PC-9 (cell line): ENCODE data around the gene ARFRP1. TPM values are rescaled to one million over a fixed set of nuclear protein-coding genes. Genes with fewer than 3 reads are reported as not detected.

Experiments used
- BruUV-seq: library from RNA; stranded (reverse); fragments of 400-500 nt; replicated peaks from 2 replicates; lab custom pipeline; 2021; lab: Mats Ljungman, UMichigan
- CTCF ChIA-PET: fragments of 300-600 bp; sonication (Branson Sonifier 250); formaldehyde crosslinking; loops from one replicate; lab custom pipeline; 2022; ENCODE audit warnings: antibody characterized with exemption; lab: Charles Lee
- POLR2A ChIA-PET: fragments of 300-600 bp; sonication (Branson Sonifier 250); formaldehyde crosslinking; loops from one replicate; lab custom pipeline; 2022; ENCODE audit warnings: antibody characterized with exemption; ENCODE audit not compliant: unreplicated experiment; lab: Charles Lee
- DNase-seq, 2 experiments: peaks; one replicate each; pipeline versions ENCODE4 v3.0.0 to v3.0.0-alpha.2; 2015 to 2022; ENCODE audit warnings: mixed read lengths in 1 of 2
- H2AFZ ChIP-seq: fragments of 200-600 bp; sonication (generic); 2 replicates; pipeline ENCODE4 v1.8.1; 2017; ENCODE audit warnings: antibody characterized with exemption
- H3F3A ChIP-seq: fragments of 200-600 bp; sonication (generic); 2 replicates; pipeline ENCODE4 v1.8.1; 2017; ENCODE audit warnings: antibody characterized with exemption, mild to moderate bottlenecking, low read depth; ENCODE audit not compliant: insufficient read depth
- H3K27ac ChIP-seq: fragments of 200-600 bp; sonication (generic); 2 replicates; pipeline ENCODE4 v1.6.1; 2016; ENCODE audit warnings: mixed run types
- H3K27me3 ChIP-seq: fragments of 200-600 bp; sonication (generic); 2 replicates; pipeline ENCODE4 v1.6.1; 2016; ENCODE audit warnings: low read depth, mixed run types; ENCODE audit not compliant: insufficient read depth
- H3K36me3 ChIP-seq: fragments of 200-600 bp; sonication (generic); 2 replicates; pipeline ENCODE4 v1.6.1; 2016; ENCODE audit warnings: low read depth, mixed run types
- H3K4me1 ChIP-seq: fragments of 200-600 bp; sonication (generic); replicated peaks from 2 replicates; pipeline ENCODE4 v1.6.1; 2016; ENCODE audit warnings: mixed run types; ENCODE audit not compliant: insufficient read depth
- H3K4me2 ChIP-seq: fragments of 200-600 bp; sonication (generic); 2 replicates; pipeline ENCODE4 v1.6.1; 2017; ENCODE audit warnings: mixed run types
- H3K4me3 ChIP-seq: fragments of 200-600 bp; sonication (generic); 2 replicates; pipeline ENCODE4 v1.6.1; 2016; ENCODE audit warnings: mixed run types
- H3K79me2 ChIP-seq: fragments of 200-600 bp; sonication (generic); 2 replicates; pipeline ENCODE4 v1.6.1; 2017; ENCODE audit warnings: low read depth, mixed run types
- H3K9me2 ChIP-seq: fragments of 200-600 bp; sonication (generic); 2 replicates; pipeline ENCODE4 v1.8.1; 2017; ENCODE audit warnings: mild to moderate bottlenecking; ENCODE audit not compliant: insufficient read depth
- H3K9me3 ChIP-seq: fragments of 200-600 bp; sonication (generic); 2 replicates; pipeline ENCODE4 v1.8.1; 2016; ENCODE audit warnings: low read depth; ENCODE audit not compliant: insufficient read depth
- H4K20me1 ChIP-seq: fragments of 200-600 bp; sonication (generic); 2 replicates; pipeline ENCODE4 v1.8.1; 2017; ENCODE audit not compliant: insufficient read depth
- EZH2 ChIP-seq: fragments of 200-600 bp; sonication (generic); IDR thresholded peaks from 2 replicates; pipeline ENCODE4 v1.8.0; 2017; ENCODE audit warnings: antibody characterized with exemption, low read depth
- intact Hi-C: fragments of 100-400 bp; cut with micrococcal nuclease; formaldehyde crosslinking; loops from one replicate; pipeline ENCODE4 v1.10.0; 2022; ENCODE audit not compliant: unreplicated experiment
- total RNA-seq: library from RNA; stranded (reverse); gene quantifications from 2 replicates; pipeline ENCODE4 v1.2.3, GENCODE V29; 2021
- TF ChIP-seq, protein P1 (sequence below): fragments of 200-600 bp; sonication (generic); conservative IDR thresholded peaks from 2 replicates; pipeline ENCODE4 v1.6.1; 2017; ENCODE audit warnings: mixed run types, antibody characterized with exemption, mild to moderate bottlenecking, moderate library complexity

Gene ARFRP1
- total RNA-seq, 1 experiment from 2014 or later = 59.1 TPM

DNA sequence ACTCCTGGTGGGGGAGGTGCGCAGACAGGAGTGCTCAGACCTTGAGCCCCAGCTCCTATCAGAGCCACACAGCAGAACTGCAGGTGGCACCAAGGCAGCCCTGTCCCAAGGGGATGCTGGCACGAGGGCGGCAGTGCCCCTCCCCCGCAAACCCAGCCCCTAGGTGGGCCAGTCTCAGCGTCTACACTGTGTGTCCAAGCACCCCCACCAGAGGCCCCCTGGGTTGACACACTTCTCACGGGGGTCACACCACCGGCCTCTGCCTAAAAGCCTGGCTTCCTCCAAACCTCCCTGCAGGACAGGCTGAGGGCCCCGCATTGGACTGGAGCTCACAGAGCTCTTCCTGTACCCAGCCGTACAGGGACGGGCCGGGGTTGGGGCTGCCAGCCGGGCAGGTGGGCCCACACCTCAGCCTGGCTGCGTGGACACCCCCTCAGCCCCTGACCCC, 39.9 kb upstream of the ARFRP1 start:
- Histone ChIP-seq H3K27me3 (no peaks in the 10 kb centered on the region), H3K9me2 (no peaks in the 10 kb centered on the region), H3K79me2 (no peaks in the 10 kb centered on the region), H3K9me3 (no peaks in the 10 kb centered on the region), H4K20me1 (0 out of 2 replicates have a peak, but pooled peaks cover 5% of the 10 kb centered on the region), H3K27ac (no peak overlapping the region), H3F3A (peaks cover 40% of the 10 kb centered on the region; the same call in 1 of the 2 replicates), H3K4me3 (no peak overlapping the region), H3K36me3 (no peaks in the 10 kb centered on the region), H3K4me2 (no peak overlapping the region), H3K4me1 (no peaks in the 10 kb centered on the region), H2AFZ (no peak overlapping the region)
- no peak for TF ChIP-seq EZH2
- TF ChIP-seq, protein P1, sequence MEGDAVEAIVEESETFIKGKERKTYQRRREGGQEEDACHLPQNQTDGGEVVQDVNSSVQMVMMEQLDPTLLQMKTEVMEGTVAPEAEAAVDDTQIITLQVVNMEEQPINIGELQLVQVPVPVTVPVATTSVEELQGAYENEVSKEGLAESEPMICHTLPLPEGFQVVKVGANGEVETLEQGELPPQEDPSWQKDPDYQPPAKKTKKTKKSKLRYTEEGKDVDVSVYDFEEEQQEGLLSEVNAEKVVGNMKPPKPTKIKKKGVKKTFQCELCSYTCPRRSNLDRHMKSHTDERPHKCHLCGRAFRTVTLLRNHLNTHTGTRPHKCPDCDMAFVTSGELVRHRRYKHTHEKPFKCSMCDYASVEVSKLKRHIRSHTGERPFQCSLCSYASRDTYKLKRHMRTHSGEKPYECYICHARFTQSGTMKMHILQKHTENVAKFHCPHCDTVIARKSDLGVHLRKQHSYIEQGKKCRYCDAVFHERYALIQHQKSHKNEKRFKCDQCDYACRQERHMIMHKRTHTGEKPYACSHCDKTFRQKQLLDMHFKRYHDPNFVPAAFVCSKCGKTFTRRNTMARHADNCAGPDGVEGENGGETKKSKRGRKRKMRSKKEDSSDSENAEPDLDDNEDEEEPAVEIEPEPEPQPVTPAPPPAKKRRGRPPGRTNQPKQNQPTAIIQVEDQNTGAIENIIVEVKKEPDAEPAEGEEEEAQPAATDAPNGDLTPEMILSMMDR = no peak
- CTCF ChIA-PET = no interaction called here
- no peak for DNase-seq
- POLR2A ChIA-PET = interaction anchor here (0.5 kb wide), 1 partner anchor 1048 kb away, joined by 4 read pairs; no protein-coding TSS in a partner anchor
- intact Hi-C loops = no loop called here
- no TSS peak for BruUV-seq

DNA sequence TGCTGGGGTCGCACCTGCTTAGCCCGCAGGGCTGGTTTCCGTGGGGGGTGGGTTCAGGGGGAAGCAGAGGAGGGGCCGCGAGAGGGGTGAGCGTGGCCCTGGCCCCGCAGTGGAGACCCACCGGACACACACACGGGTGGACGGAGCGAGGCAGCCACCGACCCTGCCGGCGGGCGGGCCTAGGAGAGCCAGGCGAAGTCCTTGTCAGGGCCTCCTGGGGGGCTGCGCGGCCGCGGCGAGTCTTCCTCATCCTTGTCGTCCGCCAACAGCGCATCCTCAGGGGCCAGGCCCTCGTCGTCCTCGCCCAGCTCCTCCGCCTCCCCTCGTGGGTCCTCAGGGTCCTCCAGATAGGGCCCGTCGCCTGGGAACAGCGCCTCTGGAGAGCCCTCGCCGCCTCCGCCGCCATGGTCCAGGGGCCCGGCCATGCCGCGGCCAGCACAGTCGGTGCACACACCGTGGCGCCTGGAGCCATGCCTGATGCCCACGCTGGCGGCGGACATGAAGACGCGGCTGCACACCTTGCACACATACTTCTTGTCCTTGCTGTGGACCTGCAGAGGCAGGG, 39.1 kb upstream of the ARFRP1 start:
- Histone ChIP-seq H3K4me1 (peaks cover 1% of the 10 kb centered on the region; the same call in 1 of the 2 replicates), H3K79me2 (peaks cover 2% of the 10 kb centered on the region; the same call in 1 of the 2 replicates), H3K27me3 (no peaks in the 10 kb centered on the region), H3K27ac (no peak overlapping the region), H3K9me3 (no peaks in the 10 kb centered on the region), H4K20me1 (0 out of 2 replicates have a peak, but pooled peaks cover 5% of the 10 kb centered on the region), H3K4me2 (no peak overlapping the region), H3K36me3 (no peaks in the 10 kb centered on the region), H3K4me3 (no peak overlapping the region), H3F3A (peaks cover 40% of the 10 kb centered on the region; the same call in 1 of the 2 replicates), H2AFZ (no peak overlapping the region), H3K9me2 (no peaks in the 10 kb centered on the region)
- BruUV-seq = no TSS peak
- intact Hi-C loops = no loop called here
- ChIA-PET CTCF (no interaction called here), POLR2A (no interaction called here)
- TF ChIP-seq, protein P1 = no peak
- TF ChIP-seq EZH2 = no peak
- DNase-seq = no peak

DNA sequence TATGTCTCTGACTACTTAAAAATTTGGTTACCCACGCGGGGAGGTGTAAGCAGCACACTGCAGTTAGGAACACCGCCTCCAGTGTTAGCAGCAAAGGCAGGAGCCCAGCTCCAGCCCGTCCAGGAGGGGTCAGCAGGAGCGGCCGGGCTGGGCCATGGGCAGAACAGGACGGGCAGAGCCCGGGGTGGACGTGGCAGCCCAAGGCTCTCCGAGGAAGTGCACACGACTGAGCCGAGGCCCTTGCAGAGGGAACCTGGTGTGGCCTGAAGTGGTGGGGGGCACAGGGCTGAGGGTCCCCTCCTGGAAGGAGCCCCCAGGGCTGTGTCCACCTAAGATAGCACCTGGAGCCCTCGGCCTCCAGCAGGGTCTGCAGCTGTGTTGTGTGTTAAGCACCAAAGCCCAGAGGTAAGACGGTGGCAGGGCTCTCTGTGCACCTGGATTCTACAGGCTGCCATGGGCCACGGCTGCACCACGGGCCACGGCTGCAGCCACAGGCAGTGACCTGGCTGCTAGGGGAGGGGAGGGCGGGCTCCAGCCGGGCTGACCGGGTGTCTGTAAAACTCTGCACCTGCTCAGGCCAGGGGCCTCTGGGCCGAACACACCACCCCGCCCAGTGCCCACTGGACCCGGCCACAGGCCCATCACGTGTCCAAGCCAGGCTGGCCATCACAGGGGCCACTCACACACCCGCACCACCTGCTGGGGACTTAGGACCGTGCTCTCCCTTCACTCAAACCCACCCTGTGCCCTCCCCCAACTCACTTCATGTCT, 38.4 kb upstream of the ARFRP1 start:
- Histone ChIP-seq H3K4me1 (peaks cover 8% of the 10 kb centered on the region), H3K27me3 (no peaks in the 10 kb centered on the region), H3K36me3 (no peaks in the 10 kb centered on the region), H4K20me1 (peaks cover 5% of the 10 kb centered on the region; the same call in 1 of the 2 replicates), H3K4me2 (no peak overlapping the region), H3K79me2 (peaks cover 9% of the 10 kb centered on the region; the same call in 1 of the 2 replicates), H3K4me3 (no peak overlapping the region), H3K9me2 (no peaks in the 10 kb centered on the region), H3K27ac (no peak overlapping the region), H3K9me3 (no peaks in the 10 kb centered on the region), H2AFZ (no peak overlapping the region), H3F3A (peaks cover 39% of the 10 kb centered on the region; the same call in 1 of the 2 replicates)
- ChIA-PET POLR2A (no interaction called here), CTCF (interaction anchor here (0.7 kb wide), 1 partner anchor 39 kb away, joined by 3 read pairs; the partner anchor contains the start of genes ARFRP1 and ZGPAT)
- no peak for TF ChIP-seq EZH2
- TF ChIP-seq, protein P1 = no peak
- no TSS peak for BruUV-seq
- intact Hi-C loops = no loop called here
- DNase-seq = no peak
